Fibroblast of the aortic adventitia (primary cell): ENCODE data around the gene SHANK1. TPM values are rescaled to one million over a fixed set of nuclear protein-coding genes. Genes with fewer than 3 reads are reported as not detected.

Experiments used
- DNase-seq: peaks from one replicate; pipeline ENCODE4 v3.0.0-alpha.2; 2010; ENCODE audit warnings: low read depth
- H3K4me3 ChIP-seq: 2 replicates; pipeline ENCODE4 v1.5.1; 2011; ENCODE audit warnings: low read depth, mild to moderate bottlenecking, control low read depth, low read length, moderate library complexity
- CTCF ChIP-seq: IDR thresholded peaks from 2 replicates; pipeline ENCODE4 v1.5.1; 2011; ENCODE audit warnings: mild to moderate bottlenecking, low read length, control low read depth, inconsistent platforms; ENCODE audit not compliant: insufficient read depth
- total RNA-seq: library from RNA; depleted of rRNA; stranded (reverse); fragments of >200 nt; gene quantifications from 2 replicates; pipeline ENCODE4 v1.2.3, GENCODE V29; 2012; ENCODE audit warnings: low replicate concordance

Gene SHANK1
- total RNA-seq, 1 donor, result 4.2 TPM

- no peak for TF ChIP-seq CTCF
- DNase-seq, result no peak
- H3K4me3 ChIP-seq, result no peak overlapping the region
Measured at GRCh38 chr19:50721441-50722137, 2.0 kb upstream of the SHANK1 start.

- peak; percentile 39 for DNase-seq
- H3K4me3 ChIP-seq, result no peak overlapping the region
- no peak for TF ChIP-seq CTCF
Measured at GRCh38 chr19:50720921-50721381, 1.3 kb upstream of the SHANK1 start.

GRCh38 chr19:50720181-50720920 lies 749 bp upstream of the SHANK1 start:
- TF ChIP-seq CTCF, result no peak
- no peak for DNase-seq
- no peak overlapping the region for H3K4me3 ChIP-seq

- TF ChIP-seq CTCF, result no peak
- peak overlapping the region; percentile 61 for H3K4me3 ChIP-seq
- DNase-seq, result no peak
Measured at GRCh38 chr19:50719119-50719435, 525 bp downstream of the SHANK1 start.

GRCh38 chr19:50718255-50719118 lies 1.1 kb downstream of the SHANK1 start:
- H3K4me3 ChIP-seq, result peak overlapping the region; percentile 61
- TF ChIP-seq CTCF, result no peak
- DNase-seq, result no peak

- no peak for TF ChIP-seq CTCF
- DNase-seq, result no peak
- no peak overlapping the region for H3K4me3 ChIP-seq
Measured at GRCh38 chr19:50717891-50718254, 1.7 kb downstream of the SHANK1 start.
